Mucosa of descending colon (tissue), 3 donors: ENCODE measurements around the gene OST4. TPM values are rescaled to one million over a fixed set of nuclear protein-coding genes. Genes with fewer than 3 reads are reported as not detected.
A peak's percentile ranks its signal among the peaks of the same experiment; 100 is the strongest.

Experiments
- ATAC-seq: fragments of 200-7000 bp; cut with Tn5 transposase; one replicate; pipeline ENCODE4 v1.9.1; 2020; ENCODE audit warnings: mild to moderate bottlenecking, moderate library complexity
- DNase-seq, 3 donors: peaks; one replicate each; pipeline ENCODE4 v3.0.0-alpha.2; 2020
- H3K36me3 ChIP-seq: fragments of 200-600 bp; one replicate; pipeline ENCODE4 v1.8.0; 2021; ENCODE audit warnings: low read depth, mild to moderate bottlenecking
- H3K4me1 ChIP-seq: fragments of 200-600 bp; one replicate; pipeline ENCODE4 v1.8.0; 2021; ENCODE audit warnings: low read depth, mild to moderate bottlenecking
- H3K4me3 ChIP-seq: fragments of 200-600 bp; one replicate; pipeline ENCODE4 v1.8.0; 2021; ENCODE audit warnings: mild to moderate bottlenecking
- H3K9me3 ChIP-seq: fragments of 200-600 bp; one replicate; pipeline ENCODE4 v1.8.0; 2021; ENCODE audit warnings: mild to moderate bottlenecking
- intact Hi-C, 2 donors: fragments of 100-400 bp; cut with DNase I in 1 of 2; cut with micrococcal nuclease in 1 of 2; formaldehyde crosslinking; loops; one replicate each; pipeline versions ENCODE4 v1.11.0 to v1.11.1; 2022; cut with DNase I, micrococcal nuclease
- total RNA-seq, 3 donors: library from RNA; stranded (reverse); fragmentation: NEBNext Ultra II Directional in 2 of 3; extraction: Animal tissue kit (Norgen Biotek cat#: 25700) in 2 of 3; gene quantifications; one replicate each; pipeline versions ENCODE4 v1.2.1 to v1.2.4, GENCODE V29; 2021 to 2023
- TF ChIP-seq, protein P1 (sequence below): fragments of 200-600 bp; IDR thresholded peaks from one replicate; pipeline ENCODE4 v1.8.0; 2022; ENCODE audit warnings: antibody characterized with exemption, mild to moderate bottlenecking
- donor health status: DM: no; HTN: no; CAD: no; lungs with moderate emphysema.
- donor health status: DM: no; HTN: no; CAD: no.
- donor health status: DM: no; HTN: yes; CAD: no.

Gene OST4
- total RNA-seq, 3 donors from 2014 or later: 245 to 280 (median 254) TPM

DNA sequence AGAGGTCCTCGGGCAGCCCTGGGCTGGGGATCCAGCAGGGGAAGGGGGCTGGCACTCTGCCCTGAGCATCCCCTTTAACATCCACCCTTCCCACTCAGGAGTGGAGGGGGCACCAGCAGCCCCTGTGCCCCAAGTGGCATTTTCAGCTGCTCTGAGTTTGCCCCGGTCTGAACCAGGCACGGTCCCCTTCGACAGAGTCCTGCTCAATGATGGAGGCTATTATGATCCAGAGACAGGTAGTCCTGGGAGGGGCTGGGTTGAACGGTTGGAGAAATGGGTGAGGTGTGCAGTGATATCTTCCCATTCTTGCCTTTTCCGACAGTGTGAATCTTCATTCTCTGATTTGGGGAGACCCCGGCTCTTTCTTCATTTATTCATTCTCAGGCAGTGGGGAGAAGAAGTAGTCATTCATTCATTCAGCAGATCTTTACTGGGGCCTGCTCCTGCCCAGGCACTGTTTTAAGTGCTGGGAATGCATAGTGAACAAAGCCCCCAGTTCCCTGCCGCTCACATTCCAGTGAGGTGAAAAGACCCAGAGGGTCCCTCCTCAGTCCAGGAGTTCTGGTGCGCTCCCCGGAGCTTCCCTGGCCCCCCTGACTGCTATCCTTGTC, 13.7 kb upstream of the OST4 start:
- DNase-seq: no peak
- Histone ChIP-seq H3K36me3 (no peaks in the 10 kb centered on the region), H3K4me3 (no peak overlapping the region), H3K9me3 (no peaks in the 10 kb centered on the region), H3K4me1 (peaks cover 36% of the 10 kb centered on the region)
- intact Hi-C loops: loop anchor here in 1 of 2 donors (10.0 kb wide), 2 partner anchors 50 to 120 kb away; partner anchors contain the start of gene TMEM214
- TF ChIP-seq, protein P1, sequence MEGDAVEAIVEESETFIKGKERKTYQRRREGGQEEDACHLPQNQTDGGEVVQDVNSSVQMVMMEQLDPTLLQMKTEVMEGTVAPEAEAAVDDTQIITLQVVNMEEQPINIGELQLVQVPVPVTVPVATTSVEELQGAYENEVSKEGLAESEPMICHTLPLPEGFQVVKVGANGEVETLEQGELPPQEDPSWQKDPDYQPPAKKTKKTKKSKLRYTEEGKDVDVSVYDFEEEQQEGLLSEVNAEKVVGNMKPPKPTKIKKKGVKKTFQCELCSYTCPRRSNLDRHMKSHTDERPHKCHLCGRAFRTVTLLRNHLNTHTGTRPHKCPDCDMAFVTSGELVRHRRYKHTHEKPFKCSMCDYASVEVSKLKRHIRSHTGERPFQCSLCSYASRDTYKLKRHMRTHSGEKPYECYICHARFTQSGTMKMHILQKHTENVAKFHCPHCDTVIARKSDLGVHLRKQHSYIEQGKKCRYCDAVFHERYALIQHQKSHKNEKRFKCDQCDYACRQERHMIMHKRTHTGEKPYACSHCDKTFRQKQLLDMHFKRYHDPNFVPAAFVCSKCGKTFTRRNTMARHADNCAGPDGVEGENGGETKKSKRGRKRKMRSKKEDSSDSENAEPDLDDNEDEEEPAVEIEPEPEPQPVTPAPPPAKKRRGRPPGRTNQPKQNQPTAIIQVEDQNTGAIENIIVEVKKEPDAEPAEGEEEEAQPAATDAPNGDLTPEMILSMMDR: no peak
- ATAC-seq: no peak

DNA sequence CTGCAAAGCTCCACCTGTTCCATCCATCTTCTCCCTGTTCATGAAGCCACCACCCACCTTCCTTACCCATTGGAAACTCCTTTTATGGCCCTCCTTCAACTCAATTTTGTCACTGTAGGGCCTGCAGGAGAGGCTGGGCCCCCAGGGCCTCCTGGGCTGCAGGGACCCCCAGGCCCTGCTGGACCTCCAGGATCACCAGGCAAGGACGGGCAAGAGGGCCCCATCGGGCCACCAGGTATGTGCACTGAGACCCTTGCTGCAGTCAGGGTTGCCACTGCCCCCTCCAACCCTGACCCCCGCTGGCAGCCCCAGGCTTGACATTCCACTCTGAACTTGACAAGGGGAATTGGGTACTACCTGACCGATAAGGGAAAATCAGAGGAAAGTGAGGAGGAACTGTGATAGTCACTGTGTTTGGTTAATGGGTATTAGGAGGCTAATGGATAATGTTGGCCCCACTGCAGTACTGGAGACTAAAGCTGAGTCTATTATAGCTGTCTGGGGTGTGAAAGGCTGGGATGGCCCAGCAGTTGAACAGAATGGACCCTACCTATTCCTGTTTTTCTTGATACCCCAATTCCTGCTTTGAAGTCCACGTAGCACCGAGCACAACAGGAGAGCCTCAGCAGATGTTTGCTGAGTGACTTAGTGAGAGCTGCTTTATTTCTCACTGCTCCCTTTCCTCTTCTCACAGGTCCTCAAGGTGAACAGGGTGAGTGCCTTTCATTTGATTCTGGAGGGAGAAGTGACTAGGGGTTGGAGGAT, 13.0 kb upstream of the OST4 start:
- no peaks in the 10 kb centered on the region for H3K36me3 ChIP-seq
- H3K9me3 ChIP-seq: no peaks in the 10 kb centered on the region
- DNase-seq (no peak), ATAC-seq (no peak)
- intact Hi-C loops: loop anchor here in 1 of 2 donors (10.0 kb wide), 2 partner anchors 50 to 120 kb away; partner anchors contain the start of gene TMEM214
- no peak overlapping the region for H3K4me3 ChIP-seq
- TF ChIP-seq, protein P1: no peak
- peaks cover 36% of the 10 kb centered on the region for H3K4me1 ChIP-seq

DNA sequence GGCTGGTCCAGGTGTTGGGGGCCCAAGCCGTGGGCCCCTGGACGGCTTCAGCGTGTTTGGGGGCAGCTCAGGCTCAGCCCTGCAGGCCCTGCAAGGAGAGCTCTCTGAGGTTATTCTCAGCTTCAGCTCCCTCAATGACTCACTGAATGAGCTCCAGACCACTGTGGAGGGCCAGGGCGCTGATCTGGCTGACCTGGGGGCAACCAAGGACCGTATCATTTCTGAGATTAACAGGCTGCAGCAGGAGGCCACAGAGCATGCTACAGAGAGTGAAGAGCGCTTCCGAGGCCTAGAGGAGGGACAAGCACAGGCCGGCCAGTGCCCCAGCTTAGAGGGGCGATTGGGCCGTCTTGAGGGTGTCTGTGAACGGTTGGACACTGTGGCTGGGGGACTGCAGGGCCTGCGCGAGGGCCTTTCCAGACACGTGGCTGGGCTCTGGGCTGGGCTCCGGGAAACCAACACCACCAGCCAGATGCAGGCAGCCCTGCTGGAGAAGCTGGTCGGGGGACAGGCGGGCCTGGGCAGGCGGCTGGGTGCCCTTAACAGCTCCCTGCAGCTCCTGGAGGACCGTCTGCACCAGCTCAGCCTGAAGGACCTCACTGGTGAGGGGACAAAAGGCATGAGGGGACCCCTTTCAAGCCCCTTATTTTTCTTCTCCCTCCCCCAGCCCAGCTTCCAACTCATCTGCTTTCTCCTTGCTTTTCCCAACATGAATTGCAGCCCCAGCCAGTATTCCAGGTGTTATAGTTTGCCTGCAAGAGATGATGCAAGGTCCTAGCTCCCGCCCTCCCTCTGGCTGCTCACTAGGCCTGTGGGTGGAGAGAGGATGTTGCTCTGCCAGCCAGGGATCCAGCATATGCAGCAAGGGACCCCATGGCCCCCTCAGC, 12.2 kb upstream of the OST4 start:
- peaks cover 36% of the 10 kb centered on the region for H3K4me1 ChIP-seq

DNA sequence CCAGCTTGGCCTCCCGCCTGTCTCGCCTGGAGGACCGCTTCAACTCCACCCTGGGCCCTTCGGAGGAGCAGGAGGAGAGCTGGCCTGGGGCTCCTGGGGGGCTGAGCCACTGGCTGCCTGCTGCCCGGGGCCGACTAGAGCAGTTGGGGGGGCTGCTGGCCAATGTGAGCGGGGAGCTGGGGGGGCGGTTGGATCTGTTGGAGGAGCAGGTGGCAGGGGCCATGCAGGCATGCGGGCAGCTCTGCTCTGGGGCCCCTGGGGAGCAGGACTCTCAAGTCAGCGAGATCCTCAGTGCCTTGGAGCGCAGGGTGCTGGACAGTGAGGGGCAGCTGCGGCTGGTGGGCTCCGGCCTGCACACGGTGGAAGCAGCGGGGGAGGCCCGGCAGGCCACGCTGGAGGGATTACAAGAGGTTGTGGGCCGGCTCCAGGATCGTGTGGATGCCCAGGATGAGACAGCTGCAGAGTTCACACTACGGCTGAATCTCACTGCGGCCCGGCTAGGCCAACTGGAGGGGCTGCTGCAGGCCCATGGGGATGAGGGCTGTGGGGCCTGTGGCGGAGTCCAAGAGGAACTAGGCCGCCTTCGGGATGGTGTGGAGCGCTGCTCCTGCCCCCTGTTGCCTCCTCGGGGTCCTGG, 11.4 kb upstream of the OST4 start:
- TF ChIP-seq, protein P1: no peak
- Histone ChIP-seq H3K9me3 (no peaks in the 10 kb centered on the region), H3K4me3 (no peak overlapping the region), H3K36me3 (no peaks in the 10 kb centered on the region), H3K4me1 (peaks cover 36% of the 10 kb centered on the region)
- intact Hi-C loops: loop anchor here in 1 of 2 donors (10.0 kb wide), 2 partner anchors 48 to 118 kb away; partner anchors contain the start of gene TMEM214
- ATAC-seq (no peak), DNase-seq (peak in 1 of 3 donors; percentile 60)

More for the DNA sequence above, 12.2 kb upstream of the OST4 start:
- ATAC-seq: no peak
- DNase-seq: no peak
- no peaks in the 10 kb centered on the region for H3K9me3 ChIP-seq
- intact Hi-C loops: loop anchor here in 1 of 2 donors (10.0 kb wide), 2 partner anchors 49 to 119 kb away; partner anchors contain the start of gene TMEM214
- TF ChIP-seq, protein P1: no peak
- H3K4me3 ChIP-seq: no peak overlapping the region
- no peaks in the 10 kb centered on the region for H3K36me3 ChIP-seq
